Skeletal muscle cell (primary cell): Measurements from ENCODE around the gene PPP1R12C.
"Not testable (repeated sequence)": the region's sequence is repeated elsewhere in the genome, so short reads cannot be mapped to it uniquely, and the experiment has no call there.

Source experiments
- DNase-seq: peaks from one replicate; pipeline ENCODE4 v3.0.0-alpha.2; 2010; ENCODE audit warnings: low read depth
- H3K4me3 ChIP-seq: 2 replicates; pipeline ENCODE4 v1.5.1; 2011; ENCODE audit warnings: low read depth, mild to moderate bottlenecking, control low read depth, low read length, moderate library complexity

Gene PPP1R12C

DNA sequence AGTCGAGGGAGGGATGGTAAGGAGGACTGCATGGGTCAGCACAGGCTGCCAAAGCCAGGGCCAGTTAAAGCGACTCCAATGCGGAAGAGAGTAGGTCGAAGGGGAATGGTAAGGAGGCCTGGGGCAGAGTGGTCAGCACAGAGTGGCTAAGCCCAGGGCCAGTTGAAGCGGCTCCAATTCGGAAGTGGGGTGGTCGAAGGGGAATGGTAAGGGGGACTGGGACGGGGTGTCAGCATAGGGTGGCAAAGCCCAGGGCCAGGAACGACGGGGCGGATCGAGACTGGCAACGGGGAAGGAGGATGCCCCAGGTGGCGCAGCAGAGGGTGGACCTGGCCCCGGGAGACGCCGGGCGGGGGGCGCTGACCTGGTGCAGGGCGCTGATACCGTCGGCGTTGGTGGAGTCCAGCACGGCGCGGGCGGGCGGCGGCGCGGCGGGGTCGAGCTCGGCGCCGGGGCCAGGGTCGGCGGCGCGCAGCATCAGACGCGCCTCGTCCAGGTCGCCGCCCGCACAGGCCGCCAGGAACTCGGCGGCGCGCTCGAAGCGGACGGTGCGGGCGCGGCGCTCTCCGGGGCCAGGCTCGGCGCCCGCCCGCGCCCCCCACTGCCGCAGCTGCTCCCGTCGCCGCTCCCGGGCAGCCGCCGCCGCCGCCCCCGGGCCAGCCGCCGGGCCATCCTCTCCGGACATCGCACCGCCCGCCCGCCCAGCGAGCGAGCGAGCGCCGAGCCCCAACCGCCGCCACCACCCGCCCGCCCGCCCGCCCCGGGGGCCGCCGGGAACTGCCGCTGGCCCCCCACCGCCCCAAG lies at the start of gene PPP1R12C:
Gene PPP1R12C (minus strand): TSS at position 779 of the 804 bp plus-strand sequence. CDS start 94 bp downstream, at position 685.
- peak within 1 kb of the TSS; percentile 92 for H3K4me3 ChIP-seq
- no peak for DNase-seq

GRCh38 chr19:55166530-55167268 lies 49.3 kb upstream of the PPP1R12C start, which contains the start of gene DNAAF3:
Gene DNAAF3 (minus strand): TSS chr19:55166613. CDS start chr19:55166413, 200 bp downstream.
- peak; percentile 88 for DNase-seq
- H3K4me3 ChIP-seq: peak within 1 kb of the TSS; percentile 55

DNA sequence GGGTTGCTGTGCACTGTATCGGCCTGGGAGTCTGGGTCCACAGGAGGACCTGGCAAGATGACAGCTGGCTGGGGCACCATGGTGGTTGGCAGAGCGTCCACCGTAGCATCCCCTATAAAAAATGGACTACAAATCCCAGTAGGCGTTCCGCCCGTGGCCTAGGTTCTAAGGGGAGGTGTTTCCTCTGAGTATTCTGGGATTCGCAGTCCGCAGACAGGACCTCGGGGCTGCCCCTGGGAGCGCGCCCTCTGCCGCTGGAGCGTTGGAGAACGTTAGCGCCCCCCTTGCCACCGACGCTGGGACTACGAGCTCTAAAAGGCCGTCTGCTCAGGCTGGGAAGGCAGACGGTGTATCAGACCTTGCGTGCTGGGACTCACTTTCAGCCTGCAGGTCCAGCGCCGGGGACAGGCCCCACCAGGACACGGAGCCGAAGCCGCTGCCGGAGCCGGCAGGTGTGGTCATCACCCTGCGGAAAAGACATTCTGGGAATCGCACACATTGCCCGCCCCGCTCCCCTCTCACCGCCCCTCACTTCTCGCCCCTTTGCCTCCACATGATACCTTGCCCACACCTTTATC lies 48.6 kb upstream of the PPP1R12C start:
- DNase-seq: no peak
- H3K4me3 ChIP-seq: peak overlapping the region; percentile 55

- H3K4me3 ChIP-seq: no peak overlapping the region
- DNase-seq: no peak
Observed at GRCh38 chr19:55161571-55162322, 44.3 kb upstream of the PPP1R12C start.

DNA sequence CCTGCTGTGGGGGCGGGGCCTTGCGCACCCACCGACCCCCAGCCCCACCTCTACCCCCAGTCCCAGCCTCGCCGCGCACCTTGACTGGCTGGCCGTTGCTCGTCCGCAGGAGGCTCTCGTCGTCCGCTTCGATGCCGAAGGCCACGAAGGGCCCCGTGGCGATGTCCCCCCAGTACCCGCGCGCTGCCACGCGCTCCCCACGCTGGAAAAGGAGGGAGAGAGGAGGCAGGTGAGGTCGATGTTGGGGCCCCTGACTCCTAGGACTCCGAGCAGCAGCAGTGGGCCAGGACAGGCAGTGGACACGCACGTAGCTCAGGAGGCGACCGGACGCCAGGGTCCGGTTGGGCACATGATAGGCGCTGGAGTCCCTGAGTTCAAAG lies 43.5 kb upstream of the PPP1R12C start:
- H3K4me3 ChIP-seq: no peak overlapping the region
- DNase-seq: no peak

- no peak overlapping the region for H3K4me3 ChIP-seq
- DNase-seq: no peak
Observed at GRCh38 chr19:55160128-55160985, 42.9 kb upstream of the PPP1R12C start.

- no peak for DNase-seq
- no peak overlapping the region for H3K4me3 ChIP-seq
Observed at GRCh38 chr19:55158848-55159749, 41.7 kb upstream of the PPP1R12C start.

GRCh38 chr19:55158423-55158822 lies 41.0 kb upstream of the PPP1R12C start:
- no peak overlapping the region for H3K4me3 ChIP-seq
- DNase-seq: no peak

GRCh38 chr19:55157064-55157908 lies 39.8 kb upstream of the PPP1R12C start, which contains the start of gene TNNI3:
Gene TNNI3 (minus strand): TSS chr19:55157732. CDS start chr19:55157589, 143 bp downstream.
- H3K4me3 ChIP-seq: no peak within 1 kb of the TSS
- no peak for DNase-seq

DNA sequence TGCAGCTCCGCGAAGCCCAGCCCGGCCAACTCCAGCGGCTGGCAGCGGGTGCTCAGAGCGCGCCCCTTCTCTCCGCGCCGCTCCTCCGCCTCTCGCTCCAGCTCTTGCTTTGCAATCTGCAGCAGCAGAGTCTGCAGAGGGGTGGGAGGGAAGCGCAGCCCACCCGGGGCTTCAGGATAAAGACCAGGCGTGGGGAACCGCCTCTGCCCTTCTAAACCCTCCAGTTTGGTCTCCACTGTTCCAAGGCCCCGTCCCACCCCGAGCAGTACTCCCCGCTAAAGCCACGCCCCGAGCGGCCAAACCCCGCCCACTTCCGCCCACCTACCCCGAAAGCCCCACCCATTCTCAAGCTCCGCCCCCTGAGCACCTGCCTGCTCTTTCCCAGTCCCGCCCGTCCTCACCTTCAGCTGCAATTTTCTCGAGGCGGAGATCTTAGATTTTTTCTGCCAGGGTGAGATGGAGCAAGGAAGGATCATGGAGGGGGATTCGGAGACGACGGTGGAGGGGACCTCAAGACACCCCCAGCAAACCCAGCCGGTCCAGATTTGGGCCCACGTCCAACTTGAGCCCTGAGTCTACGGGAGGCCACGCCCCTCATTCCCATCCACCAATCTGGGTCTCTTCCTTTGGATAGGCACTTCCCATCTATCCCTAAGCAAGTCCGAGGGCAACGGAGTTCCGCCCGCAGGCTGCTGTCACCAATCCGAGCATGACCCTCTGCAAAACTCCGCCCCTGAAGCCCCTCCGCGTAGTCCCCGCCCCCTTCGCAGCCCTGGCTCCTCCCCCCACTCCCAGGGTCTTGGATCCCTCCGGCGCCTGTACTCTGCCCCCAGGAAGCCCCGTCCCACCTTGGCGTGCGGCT lies 39.0 kb upstream of the PPP1R12C start:
- DNase-seq: no peak
- peak overlapping the region; percentile 11 for H3K4me3 ChIP-seq

DNA sequence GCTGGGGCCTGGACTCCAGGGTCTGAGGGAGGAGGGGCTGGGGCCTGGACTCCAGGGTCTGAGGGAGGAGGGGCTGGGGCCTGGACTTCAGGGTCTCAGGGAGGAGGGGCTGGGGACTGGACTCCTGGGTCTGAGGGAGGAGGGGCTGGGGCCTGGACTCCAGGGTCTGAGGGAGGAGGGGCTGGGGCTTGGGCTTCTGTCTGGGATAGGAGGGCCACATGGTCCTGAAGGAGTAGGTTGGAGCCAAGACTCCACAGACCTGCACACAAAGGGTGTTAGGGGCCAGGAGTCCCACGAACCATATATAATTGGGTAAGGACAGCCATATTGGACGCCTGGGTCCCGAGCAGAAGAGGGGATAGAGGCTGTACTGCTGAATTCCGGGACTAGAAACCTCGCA lies 38.3 kb upstream of the PPP1R12C start:
- peak overlapping the region; percentile 11 for H3K4me3 ChIP-seq

GRCh38 chr19:55153652-55154264 lies 36.3 kb upstream of the PPP1R12C start:
- DNase-seq: no peak

More for the DNA sequence above, 38.3 kb upstream of the PPP1R12C start:
- DNase-seq: not testable (repeated sequence)

GRCh38 chr19:55152017-55152416 lies 34.6 kb upstream of the PPP1R12C start:
- no peak overlapping the region for H3K4me3 ChIP-seq
- DNase-seq: no peak

More at GRCh38 chr19:55153652-55154264, 36.3 kb upstream of the PPP1R12C start:
- H3K4me3 ChIP-seq: no peak overlapping the region

GRCh38 chr19:55149078-55150003 lies 31.9 kb upstream of the PPP1R12C start, which contains the start of gene TNNT1:
Gene TNNT1 (minus strand): TSS chr19:55149206. CDS start chr19:55147157, 2,049 bp downstream.
- no peak for DNase-seq

More at GRCh38 chr19:55149078-55150003, 31.9 kb upstream of the PPP1R12C start, which contains the start of gene TNNT1:
- peak within 1 kb of the TSS; percentile 36 for H3K4me3 ChIP-seq
